ENCODE measurements around the gene WDR36.

DNA sequence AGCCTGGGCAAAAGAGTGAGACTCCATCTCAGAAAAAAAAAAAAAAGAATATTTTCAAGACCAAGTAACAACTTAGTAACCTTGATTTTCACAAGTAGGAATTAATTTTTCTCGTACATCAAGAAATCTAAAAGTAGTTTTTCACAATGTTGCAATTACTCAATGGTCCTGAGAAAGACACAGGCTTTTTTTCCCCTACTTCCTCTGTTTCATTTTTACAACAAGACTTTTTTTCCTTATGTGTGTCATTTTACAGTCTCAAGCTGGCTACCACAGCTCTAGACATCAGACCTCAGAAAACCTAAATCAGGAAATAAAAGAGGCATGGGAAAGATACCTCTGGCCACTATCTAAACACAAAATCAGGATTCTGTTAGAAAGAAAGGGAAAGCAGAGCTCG lies 45.9 kb downstream of the WDR36 start:
- TF ChIP-seq, protein P1, sequence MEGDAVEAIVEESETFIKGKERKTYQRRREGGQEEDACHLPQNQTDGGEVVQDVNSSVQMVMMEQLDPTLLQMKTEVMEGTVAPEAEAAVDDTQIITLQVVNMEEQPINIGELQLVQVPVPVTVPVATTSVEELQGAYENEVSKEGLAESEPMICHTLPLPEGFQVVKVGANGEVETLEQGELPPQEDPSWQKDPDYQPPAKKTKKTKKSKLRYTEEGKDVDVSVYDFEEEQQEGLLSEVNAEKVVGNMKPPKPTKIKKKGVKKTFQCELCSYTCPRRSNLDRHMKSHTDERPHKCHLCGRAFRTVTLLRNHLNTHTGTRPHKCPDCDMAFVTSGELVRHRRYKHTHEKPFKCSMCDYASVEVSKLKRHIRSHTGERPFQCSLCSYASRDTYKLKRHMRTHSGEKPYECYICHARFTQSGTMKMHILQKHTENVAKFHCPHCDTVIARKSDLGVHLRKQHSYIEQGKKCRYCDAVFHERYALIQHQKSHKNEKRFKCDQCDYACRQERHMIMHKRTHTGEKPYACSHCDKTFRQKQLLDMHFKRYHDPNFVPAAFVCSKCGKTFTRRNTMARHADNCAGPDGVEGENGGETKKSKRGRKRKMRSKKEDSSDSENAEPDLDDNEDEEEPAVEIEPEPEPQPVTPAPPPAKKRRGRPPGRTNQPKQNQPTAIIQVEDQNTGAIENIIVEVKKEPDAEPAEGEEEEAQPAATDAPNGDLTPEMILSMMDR (IDR thresholded peaks at IDR 0.05; ENCODE audit: low read depth, low read length, poor library complexity, severe bottlenecking) = no peak
- no peak for TF ChIP-seq EZH2phosphoT487 (IDR thresholded peaks at IDR 0.05; ENCODE audit: borderline replicate concordance, low read length)
